ENCODE data around the gene PDP2. TPM values are rescaled to one million over a fixed set of nuclear protein-coding genes. Genes with fewer than 3 reads are reported as not detected.

The PDP2 gene
- total and polyA plus RNA-seq, 9 of the 15 experiments (the other 6 are each of a cell fraction or from before 2014, with no cell fraction given): 2.5 to 24.3 (median 7.2) TPM

- no peak for TF ChIP-seq ZNF318 (IDR thresholded peaks at IDR 0.05; ENCODE audit: borderline replicate concordance in 1 of 2, low read depth in 1 of 2)
- TF ChIP-seq E2F6 (IDR thresholded peaks at IDR 0.05; ENCODE audit: borderline replicate concordance in 1 of 2, extremely low read depth in 1 of 2, insufficient read depth in 1 of 2, insufficient read length in 1 of 2, low read depth in 1 of 2, low read length in 1 of 2, poor library complexity in 1 of 2, severe bottlenecking in 1 of 2): no peak
- no peak for TF ChIP-seq ZFP36 (IDR thresholded peaks at IDR 0.05; ENCODE audit: low read depth, low read length, partially characterized antibody)
- TF ChIP-seq L3MBTL2 (IDR thresholded peaks at IDR 0.05): no peak
- no peak for TF ChIP-seq ZNF134 (CRISPR knock-in tag; conservative IDR thresholded peaks at IDR 0.05)
- no peak for TF ChIP-seq KLF1 (tag; IDR thresholded peaks at IDR 0.05)
- no peak for TF ChIP-seq MAFF (IDR thresholded peaks at IDR 0.05; ENCODE audit: low read length)
Observed at GRCh38 chr16:66906916-66907836, 26.9 kb downstream of the PDP2 start (continued).

All from K562 (cell line).